Heart right ventricle (tissue), 16 donors: ENCODE data around the gene CAMP. TPM values are rescaled to one million over a fixed set of nuclear protein-coding genes. Genes with fewer than 3 reads are reported as not detected.

Source experiments
- ATAC-seq, 8 donors: fragments of 200-7000 bp; cut with Tn5 transposase; one replicate each; pipeline ENCODE4 v1.9.1; 2020; ENCODE audit warnings: mild to moderate bottlenecking in 8 of 8, moderate library complexity in 8 of 8, moderate number of reproducible peaks in 1 of 8
- DNase-seq, 2 donors: peaks; one replicate each; pipeline ENCODE4 v3.0.0-alpha.2; 2020
- H3K27ac ChIP-seq, 10 donors: fragments of 200-600 bp; sonication (generic) in 2 of 10; one replicate each; pipeline versions ENCODE4 v1.5.0 to v1.8.0; 2020 to 2022; ENCODE audit warnings: mild to moderate bottlenecking in 3 of 10
- H3K27me3 ChIP-seq, 7 donors: fragments of 200-600 bp; one replicate each; pipeline ENCODE4 v1.8.0; 2021 to 2022; ENCODE audit warnings: mild to moderate bottlenecking in 2 of 7
- H3K36me3 ChIP-seq, 9 donors: fragments of 200-600 bp; sonication (generic) in 1 of 9; one replicate each; pipeline versions ENCODE4 v1.5.0 to v1.8.0; 2020 to 2022; ENCODE audit warnings: mild to moderate bottlenecking in 2 of 9
- H3K4me1 ChIP-seq, 9 donors: fragments of 200-600 bp; sonication (generic) in 1 of 9; one replicate each; pipeline versions ENCODE4 v1.5.0 to v1.8.0; 2020 to 2022; ENCODE audit warnings: mild to moderate bottlenecking in 4 of 9
- H3K4me3 ChIP-seq, 10 donors: fragments of 200-600 bp; sonication (generic) in 2 of 10; one replicate each; pipeline versions ENCODE4 v1.5.0 to v1.8.0; 2020 to 2022; ENCODE audit warnings: mild to moderate bottlenecking in 7 of 10, moderate library complexity in 2 of 10
- H3K9me3 ChIP-seq, 11 donors: fragments of 200-600 bp in 10 of 11; sonication (generic) in 2 of 11; one replicate each; pipeline versions ENCODE4 v1.5.0 to v1.8.0; 2013 to 2022; ENCODE audit warnings: mild to moderate bottlenecking in 2 of 11, control low read depth in 1 of 11, moderate library complexity in 1 of 11
- CTCF ChIP-seq, 9 donors: fragments of 200-600 bp; sonication (generic) in 2 of 9; IDR thresholded peaks; one replicate each; pipeline versions ENCODE4 v1.5.0 to v1.8.0; 2021 to 2022; ENCODE audit warnings: antibody characterized with exemption in 9 of 9, mild to moderate bottlenecking in 5 of 9, moderate library complexity in 1 of 9
- WGBS, 2 donors: extraction: QIAGEN DNeasy Blood & Tissue Kit; methylation state at CpG; one replicate each; pipeline ENCODE4 v1.1.7; 2013; ENCODE audit warnings: inconsistent platforms in 1 of 2; 5-methylcytosine and 5-hydroxymethylcytosine counted together
- intact Hi-C, 10 donors: fragments of 100-400 bp; cut with DNase I; formaldehyde crosslinking; loops; one replicate each; pipeline versions ENCODE4 v1.11.1 to v1.14.2; 2022
- polyA plus RNA-seq, 2 donors: library from polyadenylated mRNA; stranded (reverse); fragments of 200-250 nt; gene quantifications; one replicate each; pipeline ENCODE4 v1.2.3, GENCODE V29; 2013
- total RNA-seq, 10 donors: library from RNA; stranded (reverse); fragmentation: NEBNext Ultra II Directional in 3 of 10; extraction: Animal tissue kit (Norgen Biotek cat#: 25700) in 3 of 10; gene quantifications; one replicate each; pipeline versions ENCODE4 v1.2.1 to v1.2.4, GENCODE V29; 2021 to 2023
- donor health status: Arrhythmogenic right ventricular cardiomyopathy.
- donor health status: ischemic (EF 13 %, LVEDD 7.1; RV severe dilation, severe dysfunction).
- donor health status: healthy with polysubstance abuse.
- donor health status: DM: no; HTN: yes; CAD: no.
- donor health status: DM: no; HTN: no; CAD: no.
- donor health status: ischemic (EF 25% LVEDD 6.9; RV normal size, moderate dysfunction).
- donor health status: ischemic (EF 25% LVEDD 5.7; RV mildly dilated, moderate dysfunction).
- donor health status: healthy.
- donor health status: DM: yes; HTN: yes; CAD: no.
- donor health status: Ischemic cardiomyopathy.
- donor health status: ischemic (EF 35%, LVEDD 5.7; RV mildly dilated, moderate dysfunction).
- donor health status: nonischemic (EF 11% LVEDD 7.7; RV severe dilation, severe dysfunction).
- donor health status: DM: yes; HTN: yes; CAD: no.
- donor health status: PGD.
- donor health status: ischemic (EF 29% LVEDD 5.4; RV normal size, mild dysfunction).
- donor health status: nonischemic (EF 23%, LVEDD 6.1; RV moderate dilation, normal function).

Gene CAMP
- total and polyA plus RNA-seq, 12 donors: 0.33 to 4.1 (median 0.76) TPM; not detected in 5

GRCh38 chr3:48187579-48188265 is 35.6 kb upstream of the CAMP start:
- Histone ChIP-seq H3K4me3 (peak overlapping the region; percentile 58 to 96 (median 74)), H3K27me3 (no peaks in the 10 kb centered on the region), H3K27ac (peak overlapping the region in 6 of 10 donors; percentile 17 to 74 (median 37)), H3K36me3 (peaks cover 0 to 19% (median 0%) of the 10 kb centered on the region in 9 donors), H3K9me3 (no peaks in the 10 kb centered on the region), H3K4me1 (peaks cover 0 to 19% (median 14%) of the 10 kb centered on the region in 9 donors)
- intact Hi-C loops: no loop called here
- peak; percentile 42 to 77 (median 58) for ATAC-seq
- DNase-seq: peak; percentile 44 to 69
- no peak for TF ChIP-seq CTCF (IDR thresholded peaks at IDR 0.05)
- 1% methylated on average over 69 to 87 of the region's 87 CpGs for WGBS, 2 donors

GRCh38 chr3:48188266-48189201 is 34.8 kb upstream of the CAMP start, which contains the start of gene CDC25A:
TSS of gene CDC25A (minus strand) at chr3:48188417. CDS start at chr3:48187947, 470 bp downstream.
- 7 to 9% methylated on average over 44 of the region's 44 CpGs for WGBS, 2 donors
- Histone ChIP-seq H3K36me3 (peaks cover 0 to 14% (median 0%) of the 10 kb centered on the region in 9 donors), H3K9me3 (no peaks in the 10 kb centered on the region), H3K27me3 (no peaks in the 10 kb centered on the region), H3K27ac (peak within 1 kb of the TSS in 8 of 10 donors; percentile 5 to 74 (median 63)), H3K4me3 (peak within 1 kb of the TSS; percentile 58 to 96 (median 74)), H3K4me1 (peaks cover 0 to 19% (median 14%) of the 10 kb centered on the region in 9 donors)
- ATAC-seq (peak; percentile 96 to 99 (median 99)), DNase-seq (peak; percentile 93 to 97)
- intact Hi-C loops: no loop called here
- TF ChIP-seq CTCF (IDR thresholded peaks at IDR 0.05): no peak

- peaks cover 0 to 19% (median 14%) of the 10 kb centered on the region in 9 donors for H3K4me1 ChIP-seq
- TF ChIP-seq CTCF (IDR thresholded peaks at IDR 0.05): no peak
- no peaks in the 10 kb centered on the region for H3K9me3 ChIP-seq
- intact Hi-C loops: no loop called here
- no peak for DNase-seq
- 90 to 93% methylated on average over 6 of the region's 6 CpGs for WGBS, 2 donors
- H3K36me3 ChIP-seq: peaks cover 0 to 11% (median 0%) of the 10 kb centered on the region in 9 donors
- H3K27me3 ChIP-seq: no peaks in the 10 kb centered on the region
- no peak overlapping the region for H3K27ac ChIP-seq
- ATAC-seq: no peak
- no peak overlapping the region for H3K4me3 ChIP-seq
Observed at GRCh38 chr3:48189321-48189720, 34.0 kb upstream of the CAMP start.

GRCh38 chr3:48190911-48191310 is 32.4 kb upstream of the CAMP start:
- Histone ChIP-seq H3K27ac (no peak overlapping the region), H3K9me3 (no peaks in the 10 kb centered on the region), H3K27me3 (no peaks in the 10 kb centered on the region), H3K4me3 (no peak overlapping the region), H3K4me1 (peaks cover 0 to 19% (median 14%) of the 10 kb centered on the region in 9 donors), H3K36me3 (peaks cover 0 to 3% (median 0%) of the 10 kb centered on the region in 9 donors)
- WGBS, 2 donors: 76 to 78% methylated on average over 3 of the region's 3 CpGs
- TF ChIP-seq CTCF (IDR thresholded peaks at IDR 0.05): no peak
- ATAC-seq: no peak
- intact Hi-C loops: loop anchor here in 1 of 10 donors (10.0 kb wide), 1 partner anchor 244 kb away; the partner anchor contains the start of gene PLXNB1
- DNase-seq: no peak
